MM.1S (cell line): ENCODE results near the gene SLC12A2.

Source experiments
- DNase-seq: peaks from one replicate; pipeline ENCODE4 v3.0.0-alpha.2; 2015
- H2AFZ ChIP-seq: fragments of 300-600 bp; sonication (generic); 2 replicates; pipeline ENCODE4 v1.6.0; 2016; ENCODE audit warnings: antibody characterized with exemption, low read length
- H3F3A ChIP-seq: fragments of 300-600 bp; sonication (generic); 2 replicates; pipeline ENCODE4 v1.6.1; 2016; ENCODE audit warnings: mild to moderate bottlenecking, antibody characterized with exemption, low read length, moderate library complexity, mixed read lengths; ENCODE audit not compliant: insufficient read depth
- H3K27ac ChIP-seq: fragments of 300-600 bp; sonication (generic); 2 replicates; pipeline ENCODE4 v1.5.1; 2016; ENCODE audit warnings: mild to moderate bottlenecking, low read length
- H3K27me3 ChIP-seq: fragments of 300-600 bp; sonication (generic); replicated peaks from 2 replicates; pipeline ENCODE4 v1.6.0; 2016; ENCODE audit warnings: low read length; ENCODE audit not compliant: insufficient read depth
- H3K36me3 ChIP-seq: fragments of 300-600 bp; sonication (generic); replicated peaks from 2 replicates; pipeline ENCODE4 v1.6.1; 2016; ENCODE audit warnings: mild to moderate bottlenecking, low read length, mixed read lengths; ENCODE audit not compliant: insufficient read depth
- H3K4me1 ChIP-seq: fragments of 300-600 bp; sonication (generic); 2 replicates; pipeline ENCODE4 v1.6.1; 2016; ENCODE audit warnings: low read length, mixed read lengths
- H3K4me2 ChIP-seq: fragments of 300-600 bp; sonication (generic); 2 replicates; pipeline ENCODE4 v1.6.0; 2016; ENCODE audit warnings: low read depth, low read length
- H3K4me3 ChIP-seq: fragments of 300-600 bp; sonication (generic); 2 replicates; pipeline ENCODE4 v1.5.1; 2016; ENCODE audit warnings: low read length, mixed read lengths
- H3K79me2 ChIP-seq: fragments of 300-600 bp; sonication (generic); 2 replicates; pipeline ENCODE4 v1.6.1; 2016; ENCODE audit warnings: mixed run types, low read length, mixed read lengths
- H3K9ac ChIP-seq: fragments of 300-600 bp; sonication (generic); 2 replicates; pipeline ENCODE4 v1.6.1; 2016; ENCODE audit warnings: low read length, mixed read lengths
- H3K9me2 ChIP-seq: fragments of 300-600 bp; sonication (generic); replicated peaks from 2 replicates; pipeline ENCODE4 v1.6.1; 2016; ENCODE audit warnings: mild to moderate bottlenecking, low read length, mixed read lengths; ENCODE audit not compliant: insufficient read depth
- H3K9me3 ChIP-seq: fragments of 300-600 bp; sonication (generic); replicated peaks from 2 replicates; pipeline ENCODE4 v1.6.1; 2016; ENCODE audit warnings: mild to moderate bottlenecking, low read length, mixed read lengths; ENCODE audit not compliant: insufficient read depth
- H4K20me1 ChIP-seq: fragments of 300-600 bp; sonication (generic); 2 replicates; pipeline ENCODE4 v1.6.1; 2016; ENCODE audit warnings: mild to moderate bottlenecking, low read length, moderate library complexity, mixed read lengths; ENCODE audit not compliant: insufficient read depth
- CTCF ChIP-seq: fragments of 300-600 bp; sonication (generic); IDR thresholded peaks from 2 replicates; pipeline ENCODE4 v1.5.1; 2016; ENCODE audit warnings: antibody characterized with exemption, low read length, mixed read lengths
- EZH2 ChIP-seq: fragments of 300-600 bp; sonication (generic); optimal IDR thresholded peaks from 2 replicates; pipeline ENCODE3; 2017; ENCODE audit warnings: low read depth, mild to moderate bottlenecking, antibody characterized with exemption, low read length, mixed read lengths
- EZH2phosphoT487 ChIP-seq: fragments of 300-600 bp; sonication (generic); IDR thresholded peaks from 2 replicates; pipeline ENCODE4 v1.6.1; 2018; ENCODE audit warnings: antibody characterized with exemption, low read length

SLC12A2 gene

DNA sequence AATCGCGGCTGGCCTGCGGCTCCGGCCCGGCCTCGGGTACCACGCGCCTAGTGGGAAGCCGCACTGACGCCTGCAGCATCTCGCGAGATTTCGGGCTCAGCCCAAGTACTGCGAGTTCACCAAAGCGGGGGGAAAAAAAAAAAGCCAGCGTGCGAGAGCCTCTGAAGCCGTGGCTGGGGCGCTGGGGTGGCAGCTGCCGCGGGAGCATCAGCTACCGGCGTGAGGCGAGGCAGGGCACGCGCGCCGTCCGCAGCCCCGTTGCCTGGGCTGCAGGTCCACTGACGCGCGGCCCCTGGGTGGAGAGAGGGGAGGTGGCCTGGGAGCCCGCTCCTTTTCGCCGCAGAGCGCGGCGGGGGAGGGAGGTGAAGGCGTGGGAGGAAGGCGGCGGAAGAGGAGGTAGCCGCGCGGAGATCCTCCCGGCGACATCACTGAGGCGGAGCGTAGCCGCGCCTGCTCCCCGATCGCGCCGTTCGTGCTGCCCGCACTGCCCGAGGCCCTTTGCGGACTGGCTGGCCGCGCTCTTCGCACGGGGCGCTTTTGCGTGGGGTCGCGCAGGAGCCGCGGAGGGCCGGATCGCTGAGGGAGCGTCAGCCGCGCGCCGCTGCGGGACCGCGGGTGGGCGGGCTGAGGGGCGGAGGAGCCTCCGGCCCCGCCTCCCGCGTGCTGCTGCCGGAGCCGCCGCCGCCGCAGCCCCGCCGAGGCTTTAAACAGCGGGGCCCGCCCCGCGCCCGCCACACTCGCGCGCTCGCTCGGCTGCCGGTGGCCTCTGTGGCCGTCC is at the start of gene SLC12A2:
Gene SLC12A2 (plus strand): TSS at position 734 of the 778 bp plus-strand sequence. CDS start 189 bp downstream, outside the sequence.
- Histone ChIP-seq H3K36me3 (no peaks in the 10 kb centered on the region; the same call in 1 of the 2 replicates), H3K9me2 (no peaks in the 10 kb centered on the region; the same call in 1 of the 2 replicates), H2AFZ (peak within 1 kb of the TSS; percentile 93), H3F3A (peaks cover 11% of the 10 kb centered on the region), H4K20me1 (no peaks in the 10 kb centered on the region), H3K9ac (peak within 1 kb of the TSS; percentile 85), H3K4me3 (peak within 1 kb of the TSS; percentile 74), H3K27ac (peak within 1 kb of the TSS; percentile 87), H3K79me2 (peaks cover 36% of the 10 kb centered on the region), H3K4me2 (peak within 1 kb of the TSS; percentile 86), H3K9me3 (no peaks in the 10 kb centered on the region), H3K27me3 (no peaks in the 10 kb centered on the region), H3K4me1 (peaks cover 14% of the 10 kb centered on the region)
- no peak for TF ChIP-seq EZH2
- TF ChIP-seq EZH2phosphoT487 = no peak
- DNase-seq = peak; percentile 96

DNA sequence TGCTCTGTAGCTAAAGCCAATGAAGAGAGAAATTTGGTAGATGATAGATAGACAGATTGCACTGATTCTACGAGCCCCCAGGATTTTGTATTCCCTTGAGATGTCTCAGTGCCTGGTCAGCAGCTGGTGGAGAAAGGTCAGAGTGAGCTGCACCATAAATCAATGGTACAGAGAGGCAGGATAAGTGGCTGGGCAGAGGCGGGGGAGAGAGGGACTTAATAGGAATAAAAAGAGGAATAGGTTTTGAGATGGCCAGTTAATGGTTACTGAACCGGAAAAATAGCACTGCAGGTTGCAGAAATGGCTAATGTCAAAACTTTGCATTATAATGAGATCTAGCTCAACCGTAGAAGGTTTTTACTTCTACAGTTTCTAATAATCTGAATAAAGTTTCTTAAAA is 47.9 kb upstream of the SLC12A2 start:
- no peaks in the 10 kb centered on the region for H3F3A ChIP-seq
- no peaks in the 10 kb centered on the region for H3K36me3 ChIP-seq
- no peaks in the 10 kb centered on the region for H3K27me3 ChIP-seq
- no peak overlapping the region for H3K4me2 ChIP-seq
- H3K4me1 ChIP-seq = no peaks in the 10 kb centered on the region
- no peak overlapping the region for H3K4me3 ChIP-seq
- no peaks in the 10 kb centered on the region for H4K20me1 ChIP-seq
- H2AFZ ChIP-seq = no peak overlapping the region
- no peak for TF ChIP-seq CTCF
- no peak for TF ChIP-seq EZH2
- no peak for TF ChIP-seq EZH2phosphoT487
- no peak overlapping the region for H3K27ac ChIP-seq
- H3K9me3 ChIP-seq = no peaks in the 10 kb centered on the region
- no peak for DNase-seq
- H3K9ac ChIP-seq = no peak overlapping the region
- no peaks in the 10 kb centered on the region for H3K9me2 ChIP-seq
- H3K79me2 ChIP-seq = no peaks in the 10 kb centered on the region

DNA sequence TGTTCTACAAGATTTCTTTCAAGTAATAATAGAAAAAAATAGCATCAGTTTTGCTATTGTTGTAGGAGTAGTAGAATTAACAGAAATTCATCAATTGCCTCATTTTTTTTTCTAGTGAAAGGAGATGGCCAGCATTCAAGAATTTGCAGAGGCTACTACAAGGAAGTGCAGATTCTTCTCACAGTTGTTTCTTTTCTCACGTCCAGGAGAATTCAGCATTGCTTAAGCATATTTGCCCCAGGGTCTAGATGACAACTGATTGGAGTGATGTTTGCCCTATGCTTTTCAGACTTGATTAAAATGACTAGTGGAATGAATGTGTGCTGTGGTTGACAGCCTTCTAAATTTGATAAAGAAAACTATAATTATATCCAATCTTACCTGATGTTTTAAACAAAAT is 46.6 kb upstream of the SLC12A2 start:
- DNase-seq = no peak
- Histone ChIP-seq H3K4me1 (no peaks in the 10 kb centered on the region), H3F3A (no peaks in the 10 kb centered on the region), H3K4me2 (no peak overlapping the region), H4K20me1 (no peaks in the 10 kb centered on the region), H3K9me3 (no peaks in the 10 kb centered on the region), H3K4me3 (no peak overlapping the region), H3K36me3 (no peaks in the 10 kb centered on the region), H3K9me2 (no peaks in the 10 kb centered on the region), H3K9ac (no peak overlapping the region), H2AFZ (no peak overlapping the region), H3K27me3 (no peaks in the 10 kb centered on the region), H3K27ac (no peak overlapping the region), H3K79me2 (no peaks in the 10 kb centered on the region)
- TF ChIP-seq CTCF = no peak
- TF ChIP-seq EZH2phosphoT487 = no peak
- no peak for TF ChIP-seq EZH2

DNA sequence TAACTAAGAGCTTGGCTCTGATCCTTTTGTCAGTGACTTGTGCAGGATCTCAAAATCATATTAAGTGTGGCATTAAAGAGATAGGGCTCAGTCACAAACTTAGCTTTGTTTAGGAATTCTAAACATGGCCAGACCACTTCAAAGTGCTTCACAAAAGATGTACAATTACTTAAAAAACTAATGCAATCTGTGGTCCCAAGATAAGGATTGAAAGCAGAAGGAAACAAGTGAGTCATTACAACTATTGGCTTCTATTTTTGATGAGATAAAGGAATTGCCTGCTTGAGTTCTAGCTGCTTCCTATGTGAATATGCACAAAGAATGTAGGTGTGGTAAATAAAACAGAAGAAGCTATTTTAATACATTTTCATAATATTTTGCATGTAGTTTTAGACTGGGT is 44.9 kb upstream of the SLC12A2 start:
- no peak overlapping the region for H3K9ac ChIP-seq
- no peaks in the 10 kb centered on the region for H3F3A ChIP-seq
- no peaks in the 10 kb centered on the region for H4K20me1 ChIP-seq
- H3K79me2 ChIP-seq = no peaks in the 10 kb centered on the region
- no peaks in the 10 kb centered on the region for H3K36me3 ChIP-seq
- no peaks in the 10 kb centered on the region for H3K27me3 ChIP-seq
- DNase-seq = no peak
- no peak overlapping the region for H3K4me2 ChIP-seq
- no peak overlapping the region for H3K27ac ChIP-seq
- no peaks in the 10 kb centered on the region for H3K9me3 ChIP-seq
- no peak overlapping the region for H2AFZ ChIP-seq
- no peaks in the 10 kb centered on the region for H3K9me2 ChIP-seq
- TF ChIP-seq EZH2 (no peak), EZH2phosphoT487 (no peak), CTCF (no peak)
- H3K4me3 ChIP-seq = no peak overlapping the region
- no peaks in the 10 kb centered on the region for H3K4me1 ChIP-seq
